Measurements from ENCODE around the gene C1QTNF3. TPM values are rescaled to one million over a fixed set of nuclear protein-coding genes. Genes with fewer than 3 reads are reported as not detected.

C1QTNF3 gene
- total RNA-seq, 4 donors from 2014 or later = 4.8 to 32.8 (median 18.1) TPM

DNA sequence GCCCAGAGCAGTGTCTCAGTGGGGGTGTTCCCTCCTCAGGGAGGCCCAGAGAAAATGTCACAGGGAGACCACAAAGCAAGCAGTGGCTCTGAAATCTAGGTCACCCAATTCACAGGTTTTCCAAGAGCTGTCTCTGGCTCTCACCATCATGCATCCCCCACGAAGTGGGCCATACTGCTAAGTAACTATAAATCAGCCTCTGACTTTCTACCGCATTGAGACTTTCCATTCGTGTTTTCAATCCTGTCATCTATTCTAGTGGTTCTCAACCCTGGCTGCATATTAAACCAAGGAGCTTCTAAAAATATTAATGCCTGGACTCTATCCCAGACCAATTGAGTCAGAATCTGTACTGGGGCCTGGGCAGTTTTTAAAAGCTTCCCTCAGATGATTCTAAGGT lies 2.0 kb upstream of the C1QTNF3 start:
- Histone ChIP-seq H3K4me1 (peaks cover 17 to 41% (median 30%) of the 10 kb centered on the region in 4 donors), H3K4me3 (no peak overlapping the region), H3K27me3 (no peaks in the 10 kb centered on the region), H3K36me3 (peaks cover 0 to 7% (median 0%) of the 10 kb centered on the region in 4 donors), H3K9me3 (no peaks in the 10 kb centered on the region), H3K27ac (replicated peaks in 1 of 4) (no peak overlapping the region)
- intact Hi-C loops (cut with DNase I) = no loop called here
- TF ChIP-seq CTCF (IDR thresholded peaks at IDR 0.05) (no peak), POLR2A (IDR thresholded peaks at IDR 0.05; ENCODE audit: low read depth) (no peak)
- 33% methylated on average over 3 of the region's 3 CpGs for WGBS
- no peak for DNase-seq (ENCODE audit: extremely low spot score)

- H3K4me3 ChIP-seq = peak overlapping the region; percentile 32 to 42 (median 37)
- peaks cover 17 to 49% (median 32%) of the 10 kb centered on the region in 4 donors for H3K4me1 ChIP-seq
- no peaks in the 10 kb centered on the region for H3K9me3 ChIP-seq
- peak overlapping the region; percentile 34 to 50 (median 47) for H3K27ac ChIP-seq (replicated peaks in 1 of 4)
- no peak for DNase-seq (ENCODE audit: extremely low spot score)
- no peaks in the 10 kb centered on the region for H3K36me3 ChIP-seq
- intact Hi-C loops (cut with DNase I) = no loop called here
- 51% methylated on average over 7 of the region's 7 CpGs for WGBS
- TF ChIP-seq POLR2AphosphoS5 (IDR thresholded peaks at IDR 0.05) (peak in 1 of 2 donors; percentile 14), CTCF (IDR thresholded peaks at IDR 0.05) (no peak), EP300 (IDR thresholded peaks at IDR 0.05) (no peak)
- H3K27me3 ChIP-seq = no peaks in the 10 kb centered on the region
Measured at GRCh38 chr5:34042321-34042720, 692 bp downstream of the C1QTNF3 start.

DNA sequence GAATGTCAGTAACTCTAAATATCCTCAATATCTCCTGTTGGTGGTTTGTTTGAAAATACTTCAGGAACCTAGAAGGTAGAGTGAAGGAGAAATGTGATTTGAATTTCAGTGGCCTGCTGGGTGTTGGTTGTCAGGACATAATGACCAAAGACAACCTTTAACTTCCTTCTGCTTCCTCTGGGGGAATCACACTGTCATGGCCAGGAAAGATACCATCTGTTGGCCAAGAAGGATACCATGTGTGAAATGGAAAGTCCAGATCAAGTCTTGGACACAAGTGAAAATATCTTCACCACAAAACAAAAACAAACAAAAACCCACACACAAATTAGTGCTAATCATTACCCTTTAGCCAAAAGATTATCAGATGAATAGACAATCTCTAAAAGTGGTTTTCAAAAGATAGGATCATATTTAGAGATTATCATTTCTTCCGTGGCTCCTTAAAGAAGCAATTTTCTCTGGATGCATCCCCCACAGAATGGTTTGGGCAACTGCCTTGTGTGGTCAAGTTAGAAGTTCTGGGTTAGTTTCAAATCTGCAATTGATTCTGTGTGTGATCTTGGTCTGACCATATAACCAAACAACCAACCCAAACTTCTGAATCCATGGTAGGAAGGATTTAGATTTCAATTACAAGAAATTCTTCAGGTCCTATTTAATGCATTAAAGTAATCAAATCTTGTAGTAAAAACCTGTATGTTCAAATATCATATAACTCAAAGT lies 1.6 kb downstream of the C1QTNF3 start:
- Histone ChIP-seq H3K4me1 (peaks cover 17 to 57% (median 33%) of the 10 kb centered on the region in 4 donors), H3K36me3 (no peaks in the 10 kb centered on the region), H3K27me3 (no peaks in the 10 kb centered on the region), H3K4me3 (no peak overlapping the region), H3K27ac (replicated peaks in 1 of 4) (no peak overlapping the region), H3K9me3 (no peaks in the 10 kb centered on the region)
- TF ChIP-seq CTCF (IDR thresholded peaks at IDR 0.05) (no peak), POLR2A (IDR thresholded peaks at IDR 0.05; ENCODE audit: low read depth) (no peak), EP300 (IDR thresholded peaks at IDR 0.05) (no peak), POLR2AphosphoS5 (IDR thresholded peaks at IDR 0.05) (no peak)
- intact Hi-C loops (cut with DNase I) = no loop called here
- whole genome bisulfite sequencing = 78% methylated on average over 1 of the region's 1 CpG
- DNase-seq (ENCODE audit: extremely low spot score) = no peak

GRCh38 chr5:34040472-34040871 lies 2.5 kb downstream of the C1QTNF3 start:
- intact Hi-C loops (cut with DNase I) = no loop called here
- DNase-seq (ENCODE audit: extremely low spot score) = peak; percentile 42
- TF ChIP-seq EP300 (IDR thresholded peaks at IDR 0.05) (no peak), POLR2A (IDR thresholded peaks at IDR 0.05; ENCODE audit: low read depth) (no peak), POLR2AphosphoS5 (IDR thresholded peaks at IDR 0.05) (no peak)
- no peak overlapping the region for H3K4me3 ChIP-seq
- H3K27ac ChIP-seq (replicated peaks in 1 of 4) = no peak overlapping the region
- peaks cover 0 to 1% (median under 1%) of the 10 kb centered on the region in 4 donors for H3K36me3 ChIP-seq
- WGBS = 49% methylated on average over 3 of the region's 3 CpGs
- H3K27me3 ChIP-seq = no peaks in the 10 kb centered on the region
- H3K9me3 ChIP-seq = no peaks in the 10 kb centered on the region
- H3K4me1 ChIP-seq = peaks cover 17 to 55% (median 32%) of the 10 kb centered on the region in 4 donors

GRCh38 chr5:34039398-34040157 lies 3.4 kb downstream of the C1QTNF3 start:
- peaks cover 17 to 46% (median 26%) of the 10 kb centered on the region in 4 donors for H3K4me1 ChIP-seq
- WGBS = 95% methylated on average over 10 of the region's 10 CpGs
- intact Hi-C loops (cut with DNase I) = no loop called here
- H3K36me3 ChIP-seq = peaks cover 0 to 10% (median 4%) of the 10 kb centered on the region in 4 donors
- no peaks in the 10 kb centered on the region for H3K9me3 ChIP-seq
- no peak overlapping the region for H3K4me3 ChIP-seq
- no peaks in the 10 kb centered on the region for H3K27me3 ChIP-seq
- peak; percentile 50 for DNase-seq (ENCODE audit: extremely low spot score)
- H3K27ac ChIP-seq (replicated peaks in 1 of 4) = peak overlapping the region in 1 of 4 donors; percentile 29
- no peak for TF ChIP-seq POLR2A (IDR thresholded peaks at IDR 0.05; ENCODE audit: low read depth)
- TF ChIP-seq EP300 (IDR thresholded peaks at IDR 0.05) = no peak
- TF ChIP-seq POLR2AphosphoS5 (IDR thresholded peaks at IDR 0.05) = no peak
- TF ChIP-seq CTCF (IDR thresholded peaks at IDR 0.05) = no peak

Measured in esophagus muscularis mucosa (tissue), 4 donors.